ENCODE measurements around the gene TSNAX. TPM values are rescaled to one million over a fixed set of nuclear protein-coding genes. Genes with fewer than 3 reads are reported as not detected.
A peak's percentile ranks its signal among the peaks of the same experiment; 100 is the strongest.

Gene TSNAX, protein sequence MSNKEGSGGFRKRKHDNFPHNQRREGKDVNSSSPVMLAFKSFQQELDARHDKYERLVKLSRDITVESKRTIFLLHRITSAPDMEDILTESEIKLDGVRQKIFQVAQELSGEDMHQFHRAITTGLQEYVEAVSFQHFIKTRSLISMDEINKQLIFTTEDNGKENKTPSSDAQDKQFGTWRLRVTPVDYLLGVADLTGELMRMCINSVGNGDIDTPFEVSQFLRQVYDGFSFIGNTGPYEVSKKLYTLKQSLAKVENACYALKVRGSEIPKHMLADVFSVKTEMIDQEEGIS
- total RNA-seq: 10 to 100 TPM; 32.3 to 55.2 TPM

DNA sequence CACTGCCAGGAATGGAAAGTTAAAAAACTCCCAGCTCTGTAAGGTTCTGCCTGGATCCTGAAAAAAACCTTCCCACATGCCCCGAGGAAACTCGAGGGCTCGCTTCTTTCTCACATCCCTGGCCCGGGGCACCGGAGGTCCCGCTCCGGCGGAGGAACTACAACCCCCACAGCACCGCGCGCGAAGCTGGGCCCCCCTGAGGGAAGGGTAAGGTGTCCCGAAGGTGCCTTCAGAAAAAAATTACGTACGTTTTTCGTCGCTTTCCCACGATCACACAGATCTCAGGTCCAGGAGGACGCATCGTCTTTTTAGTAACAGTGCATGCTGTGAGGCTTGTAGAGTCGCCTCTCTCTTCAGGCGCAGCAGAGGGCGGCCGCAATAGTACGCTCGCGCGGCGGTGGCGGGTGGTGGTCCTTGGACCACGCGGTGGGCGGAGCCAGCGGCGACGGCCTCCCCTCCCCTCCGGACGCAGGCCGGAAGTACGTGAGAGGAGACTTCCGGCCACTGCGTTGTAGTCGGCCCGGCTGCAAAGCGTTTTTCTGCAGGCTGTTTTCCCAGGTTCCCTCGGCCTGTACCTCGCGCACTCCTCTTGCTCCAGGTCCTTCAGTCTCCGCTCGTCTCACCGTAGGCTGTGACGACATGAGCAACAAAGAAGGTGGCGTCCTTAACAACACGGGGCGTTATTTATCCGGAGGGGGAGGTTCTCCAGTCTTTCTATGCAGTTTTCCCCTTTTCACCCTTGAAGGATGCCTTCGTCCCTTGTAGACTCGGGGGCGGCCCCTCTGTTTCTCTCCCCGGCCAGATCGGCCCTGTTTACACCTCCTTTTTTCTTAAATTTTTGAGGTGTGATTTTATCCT, at the start of gene TSNAX:
Gene TSNAX, plus strand, starts transcription at position 498 of the 858 bp plus-strand sequence. Its CDS starts 142 bp downstream, at position 640.
- peaks cover 32 to 42% of the 10 kb centered on the region in 2 donors for H3K4me1 Mint-ChIP-seq (ENCODE audit: low read depth in 2 of 2)
- peaks cover 12% of the 10 kb centered on the region for H3K36me3 Mint-ChIP-seq
- peak within 1 kb of the TSS; percentile 97 to 98 for H3K27ac Mint-ChIP-seq
- DNase-seq (ENCODE audit: low spot score) (peak; percentile 96), ATAC-seq (peak; percentile 97 to 99)
- H3K4me3 Mint-ChIP-seq: peak within 1 kb of the TSS; percentile 98
- H3K9me3 Mint-ChIP-seq: no peaks in the 10 kb centered on the region
- peaks cover 0 to 3% of the 10 kb centered on the region in 2 donors for H3K27me3 Mint-ChIP-seq

DNA sequence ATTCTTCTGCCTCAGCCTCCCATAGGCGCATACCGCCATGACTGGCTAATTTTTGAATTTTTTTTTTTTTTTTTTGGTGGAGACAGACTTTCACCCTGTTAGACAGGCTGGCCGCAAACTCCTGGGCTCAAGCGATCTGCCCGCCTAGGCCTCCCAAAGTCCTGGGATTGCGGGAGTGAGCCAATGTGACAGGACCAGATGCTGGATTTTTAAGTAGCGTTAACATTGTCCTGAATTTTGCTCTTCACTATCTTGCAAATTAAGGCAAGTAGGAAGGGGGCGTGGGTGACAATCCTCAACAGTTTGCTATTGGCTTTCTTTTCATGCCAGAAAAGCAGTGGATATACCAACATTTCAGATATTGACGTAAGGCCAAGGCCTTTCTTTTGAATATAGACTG, 49.7 kb upstream of the TSNAX start:
- Mint-ChIP-seq H3K27ac (no peak overlapping the region), H3K4me1 (ENCODE audit: low read depth in 2 of 2) (no peaks in the 10 kb centered on the region), H3K36me3 (peaks cover 6% of the 10 kb centered on the region), H3K4me3 (no peak overlapping the region), H3K27me3 (peaks cover 13 to 28% of the 10 kb centered on the region in 2 donors), H3K9me3 (no peaks in the 10 kb centered on the region)
- DNase-seq (ENCODE audit: low spot score): no peak
- ATAC-seq: no peak

DNA sequence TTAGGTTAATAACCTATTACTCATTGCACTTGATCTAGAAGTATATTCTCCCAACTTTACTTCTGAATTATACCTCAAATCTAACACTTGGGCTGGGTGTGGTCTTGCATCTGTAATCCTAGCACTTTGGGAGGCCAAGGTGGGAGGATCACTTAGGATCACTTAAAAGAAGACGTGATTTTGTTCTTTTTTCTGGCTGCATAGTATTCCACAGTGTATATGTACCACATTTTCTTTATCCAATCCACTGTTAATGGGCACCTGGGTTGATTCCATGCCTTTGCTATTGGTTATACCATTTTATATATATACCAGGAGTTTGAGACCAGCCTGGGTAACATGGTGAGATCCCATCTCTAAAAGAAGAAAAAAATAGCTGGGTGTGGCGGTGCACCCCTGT, 48.5 kb upstream of the TSNAX start:
- no peak for DNase-seq (ENCODE audit: low spot score)
- H3K27ac Mint-ChIP-seq: no peak overlapping the region
- H3K4me1 Mint-ChIP-seq (ENCODE audit: low read depth in 2 of 2): no peaks in the 10 kb centered on the region
- ATAC-seq: no peak
- H3K4me3 Mint-ChIP-seq: no peak overlapping the region
- H3K27me3 Mint-ChIP-seq: peaks cover 10 to 20% of the 10 kb centered on the region in 2 donors
- no peaks in the 10 kb centered on the region for H3K9me3 Mint-ChIP-seq
- H3K36me3 Mint-ChIP-seq: peaks cover 6% of the 10 kb centered on the region

DNA sequence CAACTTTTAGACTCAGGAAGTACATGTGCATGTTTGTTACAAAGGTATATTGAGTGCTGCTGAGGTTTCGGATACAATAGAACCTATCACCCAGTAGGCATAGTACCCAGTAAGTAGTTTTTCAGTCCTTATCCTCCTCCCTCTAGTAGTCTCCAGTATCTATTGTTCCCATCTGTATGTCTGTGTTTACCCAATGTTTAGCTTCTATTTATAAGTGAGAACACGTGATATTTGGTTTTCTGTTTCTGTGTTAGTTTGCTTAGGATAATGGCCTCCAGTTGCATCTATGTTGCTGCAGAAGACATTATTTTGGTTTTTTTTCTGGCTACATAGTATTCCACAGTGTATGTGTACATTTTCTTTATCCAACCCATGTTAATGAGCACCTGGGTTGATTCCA, 47.2 kb upstream of the TSNAX start:
- no peaks in the 10 kb centered on the region for H3K9me3 Mint-ChIP-seq
- no peak overlapping the region for H3K4me3 Mint-ChIP-seq
- peaks cover 6% of the 10 kb centered on the region for H3K36me3 Mint-ChIP-seq
- H3K27me3 Mint-ChIP-seq: peaks cover 21 to 22% of the 10 kb centered on the region in 2 donors
- H3K27ac Mint-ChIP-seq: no peak overlapping the region
- H3K4me1 Mint-ChIP-seq (ENCODE audit: low read depth in 2 of 2): no peaks in the 10 kb centered on the region
- no peak for ATAC-seq
- DNase-seq (ENCODE audit: low spot score): no peak

DNA sequence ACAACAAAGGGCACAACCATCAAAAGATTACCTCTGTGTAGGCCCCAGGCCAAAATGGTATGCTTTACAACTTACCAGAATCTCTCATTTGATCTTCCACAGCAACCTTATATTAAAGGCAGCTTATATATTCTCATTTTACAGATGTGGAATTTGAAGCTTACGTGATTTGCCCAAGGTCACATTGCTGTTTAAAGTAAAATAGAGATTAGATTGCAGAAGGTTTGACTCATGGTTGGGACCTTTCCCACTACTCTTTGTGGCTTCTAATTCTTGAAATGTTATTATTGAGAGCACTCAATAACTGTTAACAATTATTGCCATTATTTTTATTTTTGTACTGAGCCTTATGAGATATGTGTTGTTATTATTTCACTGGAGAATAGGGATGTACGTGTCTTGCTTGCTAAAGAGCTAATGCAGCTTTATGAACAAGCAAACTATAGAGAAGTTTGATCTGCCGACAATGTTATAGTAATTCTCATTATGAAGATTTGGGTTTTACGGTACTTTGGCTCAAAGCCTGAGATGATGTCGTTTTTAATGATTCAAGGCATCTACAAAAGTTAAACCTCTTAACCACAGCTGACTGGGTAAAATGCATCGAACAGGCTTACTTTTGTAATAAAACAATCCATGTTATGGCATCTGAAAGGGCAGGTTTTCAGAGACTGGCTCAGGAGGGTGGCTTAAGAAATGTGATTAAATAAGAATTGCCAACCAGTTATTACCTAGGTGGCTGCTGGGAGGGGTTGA, 43.3 kb upstream of the TSNAX start:
- H3K27ac Mint-ChIP-seq: no peak overlapping the region
- no peaks in the 10 kb centered on the region for H3K9me3 Mint-ChIP-seq
- peaks cover 18 to 30% of the 10 kb centered on the region in 2 donors for H3K27me3 Mint-ChIP-seq
- no peak overlapping the region for H3K4me3 Mint-ChIP-seq
- DNase-seq (ENCODE audit: low spot score) (no peak), ATAC-seq (no peak)
- H3K36me3 Mint-ChIP-seq: no peaks in the 10 kb centered on the region
- no peaks in the 10 kb centered on the region for H3K4me1 Mint-ChIP-seq (ENCODE audit: low read depth in 2 of 2)

DNA sequence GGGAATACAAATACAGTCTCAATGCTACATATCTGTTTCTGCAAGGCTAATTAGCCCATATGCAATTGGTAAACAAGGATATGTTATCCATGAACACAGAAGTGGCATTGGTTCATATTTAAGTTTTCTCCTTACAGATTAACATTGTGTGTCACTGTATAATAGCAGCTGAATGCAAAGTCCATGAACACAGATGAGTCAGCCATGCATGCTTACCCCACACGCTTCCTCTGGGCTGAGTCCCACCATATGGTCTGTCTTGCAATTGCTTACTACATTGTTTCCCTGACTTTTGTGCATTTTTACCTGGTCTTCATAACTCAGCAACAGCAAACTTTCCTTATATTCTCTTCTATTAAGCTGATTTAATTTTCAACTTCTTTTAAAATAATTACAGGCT, 41.5 kb upstream of the TSNAX start:
- H3K36me3 Mint-ChIP-seq: no peaks in the 10 kb centered on the region
- no peaks in the 10 kb centered on the region for H3K9me3 Mint-ChIP-seq
- no peaks in the 10 kb centered on the region for H3K4me1 Mint-ChIP-seq (ENCODE audit: low read depth in 2 of 2)
- peak in 1 of 2 donors; percentile 54 for ATAC-seq
- no peak overlapping the region for H3K27ac Mint-ChIP-seq
- peaks cover 10 to 29% of the 10 kb centered on the region in 2 donors for H3K27me3 Mint-ChIP-seq
- no peak overlapping the region for H3K4me3 Mint-ChIP-seq
- no peak for DNase-seq (ENCODE audit: low spot score)

DNA sequence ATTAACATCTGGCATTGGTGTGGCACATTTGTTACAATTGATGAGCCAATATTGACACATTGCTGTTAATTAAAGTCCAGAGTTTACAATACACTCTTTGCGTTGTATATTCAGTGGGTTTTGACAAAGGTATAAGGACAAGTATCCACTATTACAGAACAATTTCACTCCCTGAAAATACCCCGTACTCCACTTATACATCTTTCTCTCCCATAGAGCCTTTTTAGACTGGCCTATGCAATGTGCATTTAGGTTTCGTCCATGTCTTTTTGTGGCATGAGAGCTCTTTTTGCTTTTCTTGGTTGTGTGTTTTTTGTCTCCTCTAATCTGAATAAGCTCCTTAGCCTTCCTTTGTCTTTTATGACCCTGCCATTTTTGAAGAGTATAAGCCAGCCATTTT, 40.6 kb upstream of the TSNAX start:
- H3K9me3 Mint-ChIP-seq: no peaks in the 10 kb centered on the region

DNA sequence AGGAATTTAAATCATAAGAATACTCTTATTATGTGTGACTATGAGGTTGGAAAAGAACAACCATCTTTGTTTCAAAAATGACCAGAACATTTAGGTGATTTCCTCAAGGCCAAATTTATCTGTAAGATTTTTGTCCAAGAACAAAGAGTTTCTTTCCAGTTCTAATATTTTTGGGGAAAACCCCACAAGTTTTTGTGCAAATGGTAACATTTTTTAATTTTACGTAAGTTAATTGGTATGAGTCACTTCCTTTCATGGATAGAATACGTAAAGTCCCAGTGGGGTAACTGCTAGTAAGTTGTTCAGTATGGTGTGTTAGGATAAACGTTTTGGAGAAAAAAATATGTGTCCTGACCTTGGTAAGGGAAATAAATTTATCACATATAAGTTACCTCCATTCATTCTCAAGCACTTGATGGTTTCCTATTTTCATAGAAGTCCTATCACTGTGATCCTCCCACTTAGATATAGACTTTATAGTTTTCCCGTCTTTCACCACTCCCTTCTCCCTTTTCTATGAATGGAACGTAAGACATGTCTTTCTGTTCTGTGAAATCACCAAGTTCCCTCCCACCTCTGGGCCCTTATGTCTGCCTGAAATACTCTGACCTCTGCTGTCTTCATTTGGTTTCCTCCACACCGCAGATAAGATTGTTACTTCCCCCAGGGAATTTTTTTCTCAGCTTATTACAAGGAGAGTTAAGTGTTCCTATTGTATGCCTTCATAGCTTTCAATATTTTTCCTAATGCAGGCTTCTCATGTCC, 34.9 kb upstream of the TSNAX start:
- ATAC-seq: no peak
- H3K4me3 Mint-ChIP-seq: peak overlapping the region; percentile 38

More for the DNA sequence above, 40.6 kb upstream of the TSNAX start:
- ATAC-seq (no peak), DNase-seq (ENCODE audit: low spot score) (no peak)
- Mint-ChIP-seq H3K27me3 (peaks cover 14 to 32% of the 10 kb centered on the region in 2 donors), H3K4me3 (no peak overlapping the region), H3K36me3 (no peaks in the 10 kb centered on the region), H3K27ac (no peak overlapping the region), H3K4me1 (ENCODE audit: low read depth in 2 of 2) (no peaks in the 10 kb centered on the region)

DNA sequence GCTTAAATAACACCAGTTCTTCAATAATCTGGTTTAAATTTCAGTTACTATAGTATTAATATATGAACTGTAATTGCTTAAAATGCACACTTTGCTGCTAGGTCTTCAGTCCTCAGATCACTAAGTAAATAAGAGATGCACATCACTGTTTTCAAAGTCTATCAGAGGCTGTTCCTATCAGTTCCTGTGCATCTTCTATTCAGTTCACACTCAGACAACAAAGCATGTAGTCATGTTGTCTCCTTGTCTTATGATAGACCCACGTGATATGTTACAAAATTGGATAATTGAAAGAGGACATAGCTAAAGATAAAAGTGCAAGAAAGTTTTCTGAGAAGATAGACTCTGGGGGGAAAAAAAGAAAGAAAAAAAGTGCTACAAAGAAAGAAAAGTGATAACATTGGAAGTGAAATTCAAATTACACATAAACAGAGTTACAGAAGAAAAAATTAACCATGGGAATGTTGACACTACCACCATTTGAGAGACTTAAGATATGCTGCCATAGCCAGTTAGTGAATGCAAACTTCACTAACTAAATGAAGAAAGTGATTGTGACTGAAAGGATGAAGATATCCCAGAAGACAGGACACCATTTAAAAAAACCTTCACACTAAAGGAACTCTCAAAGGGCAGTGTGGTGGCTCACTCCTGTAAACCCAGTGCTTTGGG, 33.9 kb upstream of the TSNAX start:
- no peak for DNase-seq (ENCODE audit: low spot score)
- no peak overlapping the region for H3K4me3 Mint-ChIP-seq
- ATAC-seq: no peak
- peaks cover 8% of the 10 kb centered on the region for H3K36me3 Mint-ChIP-seq
- peaks cover 7% of the 10 kb centered on the region for H3K9me3 Mint-ChIP-seq
- H3K27me3 Mint-ChIP-seq: peaks cover 23 to 39% of the 10 kb centered on the region in 2 donors
- H3K27ac Mint-ChIP-seq: no peak overlapping the region
- peaks cover 6% of the 10 kb centered on the region in 2 donors for H3K4me1 Mint-ChIP-seq (ENCODE audit: low read depth in 2 of 2)

More for the DNA sequence above, 34.9 kb upstream of the TSNAX start:
- Mint-ChIP-seq H3K9me3 (peaks cover 6% of the 10 kb centered on the region), H3K27me3 (peaks cover 30 to 48% of the 10 kb centered on the region in 2 donors), H3K36me3 (peaks cover 7% of the 10 kb centered on the region), H3K27ac (peak overlapping the region in 1 of 2 donors; percentile 11), H3K4me1 (ENCODE audit: low read depth in 2 of 2) (peaks cover 6% of the 10 kb centered on the region in 2 donors)
- no peak for DNase-seq (ENCODE audit: low spot score)

DNA sequence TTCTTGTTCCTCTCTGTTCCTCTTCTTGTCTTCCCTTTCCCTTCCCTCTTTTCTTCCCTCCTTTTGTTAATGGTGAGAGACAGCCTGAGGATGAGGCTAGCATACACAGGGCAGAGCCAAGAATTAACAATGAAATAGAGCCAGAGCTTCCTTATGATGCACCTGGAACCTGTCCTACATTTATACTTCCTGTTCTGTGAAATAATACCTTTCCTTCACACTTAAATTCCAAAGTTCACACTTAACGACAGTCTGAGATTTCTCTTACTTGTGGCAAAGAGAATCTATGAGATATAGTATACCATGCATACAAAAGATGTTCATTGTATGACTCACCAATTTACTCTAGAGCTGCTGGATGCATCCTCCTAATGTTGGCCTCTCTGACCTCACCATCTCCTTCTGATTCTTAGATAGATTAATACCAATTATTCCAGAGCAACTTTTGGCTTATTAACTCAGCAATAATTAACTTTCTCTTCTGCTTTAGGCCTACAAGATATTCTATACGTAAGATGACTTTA, 30.8 kb upstream of the TSNAX start:
- Mint-ChIP-seq H3K4me3 (no peak overlapping the region), H3K4me1 (ENCODE audit: low read depth in 2 of 2) (peaks cover 6% of the 10 kb centered on the region in 2 donors), H3K36me3 (peaks cover 14% of the 10 kb centered on the region), H3K9me3 (peaks cover 12% of the 10 kb centered on the region), H3K27ac (no peak overlapping the region), H3K27me3 (peaks cover 29 to 38% of the 10 kb centered on the region in 2 donors)
- DNase-seq (ENCODE audit: low spot score) (no peak), ATAC-seq (no peak)

DNA sequence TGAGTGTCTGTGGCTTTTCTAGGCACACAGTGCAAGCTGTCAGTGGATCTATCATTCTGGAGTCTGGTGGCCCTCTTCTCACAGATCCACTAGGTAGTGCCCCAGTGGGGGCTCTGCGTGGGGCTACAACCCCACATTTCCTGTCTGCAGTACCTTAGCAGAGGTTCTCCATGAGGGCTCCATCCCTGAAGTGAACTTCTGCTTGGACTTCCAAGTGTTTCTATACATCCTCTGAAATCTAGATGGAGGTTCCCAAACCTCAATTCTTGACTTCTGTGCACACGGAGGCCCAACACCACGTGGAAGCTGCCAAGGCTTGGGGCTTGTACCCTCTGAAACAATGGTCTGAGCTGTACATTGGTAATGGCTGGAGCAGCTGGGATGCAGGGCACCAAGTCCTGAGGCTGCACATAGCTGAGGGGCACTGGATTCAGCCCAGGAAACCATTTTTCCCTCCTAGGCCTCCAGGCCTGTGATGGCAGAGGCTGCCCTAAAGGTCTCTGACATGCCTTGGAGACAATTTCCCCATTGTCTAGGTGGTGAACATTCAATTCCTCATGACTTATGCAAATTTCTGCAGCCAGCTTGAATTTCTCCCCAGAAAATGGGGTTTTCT, 29.2 kb upstream of the TSNAX start:
- no peak overlapping the region for H3K4me3 Mint-ChIP-seq
- no peak for DNase-seq (ENCODE audit: low spot score)
- H3K27me3 Mint-ChIP-seq: peaks cover 25 to 36% of the 10 kb centered on the region in 2 donors
- H3K36me3 Mint-ChIP-seq: peaks cover 14% of the 10 kb centered on the region
- peaks cover 12% of the 10 kb centered on the region for H3K9me3 Mint-ChIP-seq
- no peak for ATAC-seq
- H3K4me1 Mint-ChIP-seq (ENCODE audit: low read depth in 2 of 2): no peaks in the 10 kb centered on the region
- no peak overlapping the region for H3K27ac Mint-ChIP-seq

DNA sequence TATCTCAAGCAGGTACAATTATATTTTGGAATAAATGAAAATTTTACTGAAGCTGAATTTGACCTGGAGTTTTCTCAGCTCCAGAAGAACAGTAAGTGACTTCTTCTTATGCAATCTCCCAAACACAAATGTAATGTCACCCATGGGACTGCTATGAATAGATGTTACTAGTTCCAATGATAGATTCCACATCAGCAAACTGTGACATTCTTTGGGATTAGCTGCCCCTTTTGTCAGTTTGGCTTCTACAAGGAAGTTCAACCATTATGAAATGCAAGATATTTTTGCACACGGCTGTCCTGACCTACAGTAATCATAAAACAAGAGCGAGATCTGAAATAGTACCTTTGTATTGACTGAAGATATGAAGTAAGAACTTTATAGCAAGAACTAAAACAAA, 27.8 kb upstream of the TSNAX start:
- ATAC-seq (no peak), DNase-seq (ENCODE audit: low spot score) (no peak)
- peaks cover 14% of the 10 kb centered on the region for H3K36me3 Mint-ChIP-seq
- no peak overlapping the region for H3K4me3 Mint-ChIP-seq
- peaks cover 31 to 43% of the 10 kb centered on the region in 2 donors for H3K27me3 Mint-ChIP-seq
- peaks cover 12% of the 10 kb centered on the region for H3K9me3 Mint-ChIP-seq
- H3K27ac Mint-ChIP-seq: no peak overlapping the region
- no peaks in the 10 kb centered on the region for H3K4me1 Mint-ChIP-seq (ENCODE audit: low read depth in 2 of 2)
